A673 (cell line): Measurements from ENCODE around the gene PPFIBP1. TPM values are rescaled to one million over a fixed set of nuclear protein-coding genes. Genes with fewer than 3 reads are reported as not detected.
A peak's percentile ranks its signal among the peaks of the same experiment; 100 is the strongest.

Experiments
- BruUV-seq: library from RNA; stranded (reverse); fragments of 400-500 nt; replicated peaks from 2 replicates; lab custom pipeline; 2021; lab: Mats Ljungman, UMichigan
- CTCF ChIA-PET: fragments of 300-600 bp; sonication (Branson Sonifier 250); formaldehyde crosslinking; loops from one replicate; lab custom pipeline; 2022; ENCODE audit warnings: antibody characterized with exemption; lab: Charles Lee
- POLR2A ChIA-PET: fragments of 300-600 bp; sonication (Branson Sonifier 250); formaldehyde crosslinking; loops from one replicate; lab custom pipeline; 2022; ENCODE audit warnings: antibody characterized with exemption; ENCODE audit not compliant: low non-redundant PET; lab: Charles Lee
- DNase-seq: peaks from one replicate; pipeline ENCODE4 v3.0.0-alpha.2; 2015; ENCODE audit warnings: low spot score
- H3K27ac ChIP-seq: fragments of 200-600 bp; sonication (generic); 2 replicates; pipeline ENCODE4 v1.5.1; 2016; ENCODE audit warnings: mixed run types, low read depth, mild to moderate bottlenecking, mixed read lengths, antibody characterized with exemption, low read length; ENCODE audit not compliant: poor library complexity, severe bottlenecking
- H3K27me3 ChIP-seq: fragments of 200-600 bp; sonication (generic); replicated peaks from 2 replicates; pipeline ENCODE4 v1.6.1; 2017; ENCODE audit warnings: mixed run types, low read depth, mild to moderate bottlenecking, mixed read lengths, antibody characterized with exemption, low read length; ENCODE audit not compliant: insufficient read depth, poor library complexity
- H3K36me3 ChIP-seq: fragments of 200-600 bp; sonication (generic); 2 replicates; pipeline ENCODE4 v1.6.1; 2016; ENCODE audit warnings: mixed run types, mild to moderate bottlenecking, mixed read lengths, antibody characterized with exemption, low read length; ENCODE audit not compliant: insufficient read depth, poor library complexity, severe bottlenecking
- H3K4me1 ChIP-seq: fragments of 200-600 bp; sonication (generic); 2 replicates; pipeline ENCODE4 v1.6.1; 2017; ENCODE audit warnings: mixed run types, mild to moderate bottlenecking, mixed read lengths, antibody characterized with exemption, low read length; ENCODE audit not compliant: insufficient read depth, poor library complexity, severe bottlenecking
- H3K4me3 ChIP-seq: fragments of 200-600 bp; sonication (generic); 2 replicates; pipeline ENCODE4 v1.5.1; 2016; ENCODE audit warnings: low read depth, mixed run types, mild to moderate bottlenecking, mixed read lengths, low read length; ENCODE audit not compliant: poor library complexity, severe bottlenecking
- H3K9me3 ChIP-seq: fragments of 200-600 bp; sonication (generic); 2 replicates; pipeline ENCODE4 v1.6.1; 2016; ENCODE audit warnings: mixed run types, low read depth, mild to moderate bottlenecking, mixed read lengths, antibody characterized with exemption, low read length; ENCODE audit not compliant: poor library complexity, severe bottlenecking
- EZH2 ChIP-seq: fragments of 200-600 bp; sonication (generic); IDR thresholded peaks from 2 replicates; pipeline ENCODE4 v1.6.1; 2017; ENCODE audit warnings: borderline replicate concordance, low read depth, mild to moderate bottlenecking, mixed read lengths, antibody characterized with exemption, low read length; ENCODE audit not compliant: poor library complexity, severe bottlenecking
- intact Hi-C: fragments of 100-400 bp; cut with micrococcal nuclease; formaldehyde crosslinking; loops from one replicate; pipeline ENCODE4 v1.10.0; 2022; ENCODE audit not compliant: unreplicated experiment
- total RNA-seq: library from RNA; stranded (reverse); gene quantifications from 2 replicates; pipeline ENCODE4 v1.2.3, GENCODE V29; 2021
- TF ChIP-seq, protein P1 (sequence below): fragments of 300-800, 200-600 bp; sonication (generic); conservative IDR thresholded peaks from 2 replicates; pipeline ENCODE4 v1.5.1; 2017; ENCODE audit warnings: low read depth, mild to moderate bottlenecking, antibody characterized with exemption, low read length, moderate library complexity, mixed read lengths

The PPFIBP1 gene
- total RNA-seq, 1 experiment from 2014 or later = 41.2 TPM

DNA sequence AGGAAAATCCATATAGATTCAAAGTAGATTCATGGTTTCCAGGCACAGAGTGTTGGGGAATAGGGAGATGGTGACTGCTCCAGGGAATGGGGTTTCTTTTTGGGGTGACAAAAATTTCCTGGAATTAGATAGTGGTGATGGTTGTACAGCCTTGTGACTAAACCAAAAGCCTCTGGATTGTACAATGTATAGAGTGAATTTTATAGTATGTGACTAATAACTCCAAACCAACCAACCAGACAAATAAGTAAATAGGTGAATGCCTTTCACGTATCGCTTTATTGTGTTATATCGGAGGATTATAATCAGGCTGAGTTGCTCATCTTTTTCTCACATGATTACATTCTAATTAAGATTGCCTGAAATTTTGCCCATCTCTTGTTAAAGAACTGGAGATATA lies 24.6 kb upstream of the PPFIBP1 start:
- ChIA-PET POLR2A (no interaction called here), CTCF (no interaction called here)
- Histone ChIP-seq H3K36me3 (no peaks in the 10 kb centered on the region), H3K9me3 (no peaks in the 10 kb centered on the region), H3K27me3 (peaks cover under 1% of the 10 kb centered on the region), H3K4me1 (no peaks in the 10 kb centered on the region), H3K27ac (no peak overlapping the region), H3K4me3 (no peak overlapping the region)
- DNase-seq = no peak
- TF ChIP-seq EZH2 = no peak
- TF ChIP-seq, protein P1, sequence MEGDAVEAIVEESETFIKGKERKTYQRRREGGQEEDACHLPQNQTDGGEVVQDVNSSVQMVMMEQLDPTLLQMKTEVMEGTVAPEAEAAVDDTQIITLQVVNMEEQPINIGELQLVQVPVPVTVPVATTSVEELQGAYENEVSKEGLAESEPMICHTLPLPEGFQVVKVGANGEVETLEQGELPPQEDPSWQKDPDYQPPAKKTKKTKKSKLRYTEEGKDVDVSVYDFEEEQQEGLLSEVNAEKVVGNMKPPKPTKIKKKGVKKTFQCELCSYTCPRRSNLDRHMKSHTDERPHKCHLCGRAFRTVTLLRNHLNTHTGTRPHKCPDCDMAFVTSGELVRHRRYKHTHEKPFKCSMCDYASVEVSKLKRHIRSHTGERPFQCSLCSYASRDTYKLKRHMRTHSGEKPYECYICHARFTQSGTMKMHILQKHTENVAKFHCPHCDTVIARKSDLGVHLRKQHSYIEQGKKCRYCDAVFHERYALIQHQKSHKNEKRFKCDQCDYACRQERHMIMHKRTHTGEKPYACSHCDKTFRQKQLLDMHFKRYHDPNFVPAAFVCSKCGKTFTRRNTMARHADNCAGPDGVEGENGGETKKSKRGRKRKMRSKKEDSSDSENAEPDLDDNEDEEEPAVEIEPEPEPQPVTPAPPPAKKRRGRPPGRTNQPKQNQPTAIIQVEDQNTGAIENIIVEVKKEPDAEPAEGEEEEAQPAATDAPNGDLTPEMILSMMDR = no peak
- intact Hi-C loops = no loop called here
- BruUV-seq = no TSS peak

DNA sequence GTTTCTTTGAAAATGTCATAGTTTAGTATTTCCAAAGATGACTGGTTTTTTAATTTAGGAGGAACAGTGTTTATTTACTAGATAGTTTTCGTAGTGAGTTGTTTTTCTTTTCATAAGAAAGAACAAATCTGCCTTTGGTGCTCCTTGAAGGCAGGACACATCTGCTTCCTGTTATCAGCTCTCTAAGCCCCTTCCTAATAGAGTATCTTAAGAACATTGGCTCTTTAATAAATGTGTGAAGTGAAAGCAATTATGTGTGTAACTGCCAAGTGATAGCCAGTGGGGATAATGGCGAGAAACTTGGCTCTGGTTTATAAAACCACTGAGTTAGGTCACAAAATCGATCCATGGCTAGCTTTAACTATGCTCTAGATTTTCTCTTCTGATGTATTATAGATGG lies 23.5 kb upstream of the PPFIBP1 start:
- Histone ChIP-seq H3K4me1 (no peaks in the 10 kb centered on the region), H3K36me3 (no peaks in the 10 kb centered on the region), H3K9me3 (no peaks in the 10 kb centered on the region), H3K4me3 (no peak overlapping the region), H3K27ac (no peak overlapping the region), H3K27me3 (peaks cover 5% of the 10 kb centered on the region)
- TF ChIP-seq, protein P1 = no peak
- TF ChIP-seq EZH2 = no peak
- POLR2A ChIA-PET = no interaction called here
- DNase-seq = peak; percentile 19
- intact Hi-C loops = no loop called here
- CTCF ChIA-PET = no interaction called here
- no TSS peak for BruUV-seq

DNA sequence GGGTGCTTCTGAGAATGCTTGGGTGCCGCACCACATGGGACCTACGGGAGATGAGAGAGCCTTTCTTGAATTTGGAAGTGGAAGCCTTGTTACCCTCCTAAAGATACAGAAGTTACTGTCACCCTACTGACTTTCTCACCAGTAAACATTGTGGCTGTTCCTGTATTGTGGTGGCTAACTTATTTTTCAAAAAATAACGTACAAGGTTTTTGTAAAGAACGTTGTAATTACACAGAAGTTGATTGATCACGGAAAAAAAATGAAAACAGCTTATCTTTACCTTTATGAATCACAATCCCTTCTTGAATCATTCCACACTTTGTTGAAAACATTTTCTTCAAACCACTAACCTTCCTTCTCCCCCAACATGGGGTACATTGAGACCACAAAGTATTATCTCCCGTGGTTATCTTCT lies 22.0 kb upstream of the PPFIBP1 start:
- no peak for DNase-seq
- no peak for TF ChIP-seq EZH2
- TF ChIP-seq, protein P1 = no peak
- ChIA-PET CTCF (no interaction called here), POLR2A (no interaction called here)
- Histone ChIP-seq H3K4me1 (no peaks in the 10 kb centered on the region), H3K27ac (no peak overlapping the region), H3K4me3 (no peak overlapping the region), H3K27me3 (peaks cover 5% of the 10 kb centered on the region), H3K9me3 (no peaks in the 10 kb centered on the region), H3K36me3 (no peaks in the 10 kb centered on the region)
- BruUV-seq = no TSS peak
- intact Hi-C loops = no loop called here
